Measurements from ENCODE around the gene PDE4C. TPM values are rescaled to one million over a fixed set of nuclear protein-coding genes. Genes with fewer than 3 reads are reported as not detected.
A peak's percentile ranks its signal among the peaks of the same experiment; 100 is the strongest.

The PDE4C gene
- total and polyA plus RNA-seq, 10 of the 15 experiments (the other 5 are each of a cell fraction or from before 2014, with no cell fraction given): 0.08 to 0.73 (median 0.34) TPM

- SMC1A ChIA-PET (ENCODE audit: uncharacterized antibody, unreplicated experiment): interaction anchor here (0.8 to 7.6 kb wide), 9 partner anchors 25 to 157 kb away, joined by 3 to 121 read pairs (median 7); partner anchors contain the start of genes MPV17L2 and RAB3A
- in situ Hi-C loops (cut with MboI) (no loop called here), intact Hi-C loops (cut with micrococcal nuclease; ENCODE audit: unreplicated experiment) (no loop called here)
- Histone ChIP-seq H2AFZ (ENCODE audit: control insufficient read depth, low read depth, low read length) (no peak overlapping the region), H3K4me2 (ENCODE audit: control insufficient read depth, insufficient read depth) (no peak overlapping the region), H3K36me3 (ENCODE audit: control insufficient read depth in 2 of 2, insufficient read depth in 2 of 2, low read length in 1 of 2) (no peaks in the 10 kb centered on the region), H3K4me3 (no peak overlapping the region), H3K27me3 (replicated peaks in 1 of 2; ENCODE audit: control insufficient read depth in 2 of 2, insufficient read depth in 2 of 2, low read length in 1 of 2) (no peaks in the 10 kb centered on the region; a peak in 1 of 4 replicates), H3K9me3 (replicated peaks; ENCODE audit: control insufficient read depth, insufficient read depth, low read length) (no peaks in the 10 kb centered on the region), H3K79me2 (ENCODE audit: control insufficient read depth, insufficient read depth, low read length) (no peaks in the 10 kb centered on the region), H4K20me1 (ENCODE audit: control insufficient read depth, insufficient read depth) (no peaks in the 10 kb centered on the region), H3K4me1 (ENCODE audit: control insufficient read depth, insufficient read depth, low read length) (peaks cover 5% of the 10 kb centered on the region), H3K27ac (ENCODE audit: control insufficient read depth, insufficient read depth) (no peak overlapping the region), H3K9ac (ENCODE audit: control insufficient read depth, insufficient read depth, low read length) (no peak overlapping the region)
- ATAC-seq (peak; percentile 47; the same call in 2 of the 3 replicates), FAIRE-seq (no peak), DNase-seq (ENCODE audit: low read depth, low spot score) (no peak)
- RAD21 ChIA-PET (ENCODE audit: unreplicated experiment): interaction anchor here (0.7 to 8.7 kb wide), 9 partner anchors 9 to 75 kb away, joined by 3 to 175 read pairs (median 10); partner anchors contain the start of genes MPV17L2 and RAB3A
- TF ChIP-seq CHD2 (IDR thresholded peaks at IDR 0.05; ENCODE audit: borderline replicate concordance, low read depth, low read length) (no peak), SIN3A (IDR thresholded peaks at IDR 0.05; ENCODE audit: low read depth, low read length) (no peak)
- no TSS peak for BruUV-seq (replicated peaks)
- POLR2A ChIA-PET: interaction anchor here (0.9 to 1.7 kb wide), 3 partner anchors 29 to 62 kb away, joined by 3 to 4 read pairs (median 4); no protein-coding TSS in a partner anchor
- 49% methylated on average over 5 of the region's 5 CpGs for WGBS (ENCODE audit: insufficient coverage, insufficient replicate concordance, low lambda C conversion rate, missing lambda C conversion rate)
- CTCF ChIA-PET: interaction anchor here (1.1 to 8.0 kb wide), 17 partner anchors 8 to 190 kb away, joined by 3 to 213 read pairs (median 10); partner anchors contain the start of genes LSM4, MPV17L2 and RAB3A
Measured at GRCh38 chr19:18253716-18254115, 27.5 kb upstream of the PDE4C start.

DNA sequence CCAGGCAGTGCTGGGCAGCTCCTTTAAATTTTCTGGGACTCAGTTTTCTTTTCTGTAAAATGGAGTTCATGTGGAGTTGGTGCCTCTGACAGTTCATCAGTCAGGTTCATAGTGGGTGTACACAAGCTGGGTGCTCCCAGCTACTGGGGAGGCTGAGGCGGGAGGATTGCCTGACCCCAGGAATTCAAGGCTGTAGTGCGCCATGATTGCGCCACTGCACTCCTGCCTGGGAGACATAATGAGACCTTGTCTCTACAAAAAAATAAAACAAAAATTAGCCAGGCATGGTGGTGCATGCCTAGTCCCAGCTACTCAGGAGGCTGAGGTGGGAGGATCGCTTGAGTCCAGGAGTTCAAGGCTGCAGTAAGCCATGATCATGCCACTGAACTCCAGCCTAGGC, 26.9 kb upstream of the PDE4C start:
- POLR2A ChIA-PET: interaction anchor here (0.7 to 0.9 kb wide), 2 partner anchors 49 to 69 kb away, joined by 3 read pairs; no protein-coding TSS in a partner anchor
- Histone ChIP-seq H3K9ac (ENCODE audit: control insufficient read depth, insufficient read depth, low read length) (no peak overlapping the region), H2AFZ (ENCODE audit: control insufficient read depth, low read depth, low read length) (no peak overlapping the region), H3K79me2 (ENCODE audit: control insufficient read depth, insufficient read depth, low read length) (no peaks in the 10 kb centered on the region), H3K4me2 (ENCODE audit: control insufficient read depth, insufficient read depth) (no peak overlapping the region), H3K27ac (ENCODE audit: control insufficient read depth, insufficient read depth) (no peak overlapping the region), H3K9me3 (replicated peaks; ENCODE audit: control insufficient read depth, insufficient read depth, low read length) (no peaks in the 10 kb centered on the region), H3K4me3 (no peak overlapping the region), H4K20me1 (ENCODE audit: control insufficient read depth, insufficient read depth) (no peaks in the 10 kb centered on the region), H3K36me3 (ENCODE audit: control insufficient read depth in 2 of 2, insufficient read depth in 2 of 2, low read length in 1 of 2) (no peaks in the 10 kb centered on the region), H3K4me1 (ENCODE audit: control insufficient read depth, insufficient read depth, low read length) (peaks cover 5% of the 10 kb centered on the region), H3K27me3 (replicated peaks in 1 of 2; ENCODE audit: control insufficient read depth in 2 of 2, insufficient read depth in 2 of 2, low read length in 1 of 2) (no peaks in the 10 kb centered on the region; a peak in 1 of 4 replicates)
- CTCF ChIA-PET: interaction anchor here (0.7 to 8.0 kb wide), 28 partner anchors 9 to 315 kb away, joined by 3 to 213 read pairs (median 8); partner anchors contain the start of genes MPV17L2 and RAB3A
- no TSS peak for BruUV-seq (replicated peaks)
- SMC1A ChIA-PET (ENCODE audit: uncharacterized antibody, unreplicated experiment): interaction anchor here (0.8 to 7.6 kb wide), 13 partner anchors 9 to 158 kb away, joined by 3 to 121 read pairs (median 6); partner anchors contain the start of genes MPV17L2 and RAB3A
- no peak for ATAC-seq
- in situ Hi-C loops (cut with MboI) (no loop called here), intact Hi-C loops (cut with micrococcal nuclease; ENCODE audit: unreplicated experiment) (no loop called here)
- FAIRE-seq: no peak
- TF ChIP-seq JUNB (IDR thresholded peaks at IDR 0.05) (no peak), MYC (IDR thresholded peaks at IDR 0.05; ENCODE audit: insufficient read depth, insufficient read length, insufficient replicate concordance, low read length, severe bottlenecking) (no peak), IKZF2 (IDR thresholded peaks at IDR 0.05) (no peak), IRF5 (IDR thresholded peaks at IDR 0.05; ENCODE audit: borderline replicate concordance) (no peak), IRF4 (IDR thresholded peaks at IDR 0.05; ENCODE audit: low read depth, low read length) (no peak), POLR2A (IDR thresholded peaks at IDR 0.05; ENCODE audit: low read depth, low read length) (no peak), E2F8 (IDR thresholded peaks at IDR 0.05; ENCODE audit: low read depth, partially characterized antibody) (no peak)
- no peak for DNase-seq (ENCODE audit: low read depth, low spot score)
- 73% methylated on average over 4 of the region's 4 CpGs for WGBS (ENCODE audit: insufficient coverage, insufficient replicate concordance, low lambda C conversion rate, missing lambda C conversion rate)
- RAD21 ChIA-PET (ENCODE audit: unreplicated experiment): interaction anchor here (0.9 to 8.7 kb wide), 11 partner anchors 17 to 194 kb away, joined by 3 to 175 read pairs (median 10); partner anchors contain the start of genes LSM4, MPV17L2 and RAB3A
